ENCODE data around the gene LRMDA. TPM values are rescaled to one million over a fixed set of nuclear protein-coding genes. Genes with fewer than 3 reads are reported as not detected.

Gene LRMDA
- total and polyA plus RNA-seq, 2 of the 4 experiments (the other 2 are of a cell fraction) = 0.07 TPM; not detected in 1

- no peak overlapping the region for H3K9ac ChIP-seq (ENCODE audit: low read depth, low read length)
- H3K9me3 ChIP-seq (ENCODE audit: control insufficient read depth, insufficient read depth, low read length) = no peaks in the 10 kb centered on the region
- BruUV-seq (replicated peaks) = no TSS peak
- H2BK20ac ChIP-seq (ENCODE audit: low read depth, low read length) = peak overlapping the region; percentile 77
- no peak overlapping the region for H3K27ac ChIP-seq (ENCODE audit: insufficient read depth, low read length)
- H3K56ac ChIP-seq (ENCODE audit: extremely low read depth, insufficient read depth, low read length) = no peak overlapping the region
- H2BK120ac ChIP-seq (ENCODE audit: low read depth, low read length) = peak overlapping the region; percentile 89
- in situ Hi-C loops (cut with MboI; ENCODE audit: low sequenced_read_pairs) (no loop called here), dilution Hi-C loops (cut with HindIII; ENCODE audit: low sequenced_read_pairs, unreplicated experiment) (no loop called here), intact Hi-C loops (cut with micrococcal nuclease) (no loop called here)
- peak overlapping the region; percentile 61; the same call in 1 of the 2 replicates for H3K18ac ChIP-seq (ENCODE audit: low read depth, low read length)
- ATAC-seq (ENCODE audit: low read depth) (peak; percentile 80), DNase-seq (peak; percentile 62)
- no peaks in the 10 kb centered on the region for H4K20me1 ChIP-seq (ENCODE audit: insufficient read depth, low read length)
- H3K23ac ChIP-seq (ENCODE audit: low read depth, low read length) = peak overlapping the region; percentile 55; the same call in 1 of the 2 replicates
- peak overlapping the region; percentile 81 for H4K91ac ChIP-seq (ENCODE audit: insufficient read depth, low read depth, low read length)
- peak overlapping the region; percentile 0 for H2BK5ac ChIP-seq (ENCODE audit: low read depth, low read length, poor library complexity, severe bottlenecking)
- peak overlapping the region; percentile 74; the same call in 1 of the 2 replicates for H3K4me2 ChIP-seq (ENCODE audit: low read depth, low read length)
- H3K27me3 ChIP-seq (ENCODE audit: control insufficient read depth, insufficient read depth, low read length) = no peaks in the 10 kb centered on the region
- H4K8ac ChIP-seq (ENCODE audit: low read depth in 2 of 2, low read length in 2 of 2) = peak overlapping the region; percentile 17 to 31; a peak in 3 of 4 replicates
- CTCF ChIA-PET = no interaction called here
- peak overlapping the region; percentile 40; the same call in 1 of the 2 replicates for H4K5ac ChIP-seq (ENCODE audit: low read depth, low read length)
- H3K14ac ChIP-seq (replicated peaks; ENCODE audit: low read depth, low read length) = peak overlapping the region; percentile 47; the same call in 1 of the 2 replicates
- H3K36me3 ChIP-seq (ENCODE audit: control insufficient read depth, insufficient read depth, low read length) = no peaks in the 10 kb centered on the region
- H2AK9ac ChIP-seq (replicated peaks; ENCODE audit: low read depth, low read length, poor library complexity) = no peak overlapping the region
- H3K4me3 ChIP-seq (ENCODE audit: insufficient read depth, low read depth, low read length) = no peak overlapping the region
- H3K9me1 ChIP-seq (ENCODE audit: insufficient read depth, low read length) = no peaks in the 10 kb centered on the region
- POLR2A ChIA-PET (ENCODE audit: unreplicated experiment) = no interaction called here
- H2AK5ac ChIP-seq (ENCODE audit: low read depth, low read length) = 0 out of 2 replicates have a peak overlapping the region, but pooled peaks have one; percentile 80
- TF ChIP-seq FOS (IDR thresholded peaks at IDR 0.05; ENCODE audit: low read depth, low read length) (no peak), SMC3 (IDR thresholded peaks at IDR 0.05; ENCODE audit: low read depth, low read length) (no peak)
- H3K4ac ChIP-seq (ENCODE audit: low read depth, low read length) = peak overlapping the region; percentile 39
- WGBS, 2 experiments (ENCODE audit: extremely low coverage in 2 of 2, insufficient read length in 1 of 2) = 100% methylated on average over 1 of the region's 5 CpGs; no CpG with 5 or more reads in 1 of the 2 experiments
- peaks cover 1% of the 10 kb centered on the region; the same call in 1 of the 2 replicates for H3K4me1 ChIP-seq (ENCODE audit: control insufficient read depth, insufficient read depth, low read length)
- peak overlapping the region; percentile 81; the same call in 1 of the 3 replicates for H2BK15ac ChIP-seq (ENCODE audit: low read depth, low read length)
- H2AFZ ChIP-seq (replicated peaks; ENCODE audit: low read length, poor library complexity) = no peak overlapping the region
- H3K79me1 ChIP-seq (ENCODE audit: low read depth in 1 of 2, low read length in 2 of 2) = no peaks in the 10 kb centered on the region
Observed at GRCh38 chr10:76329891-76330575, 898.6 kb downstream of the LRMDA start.

Data from IMR-90 (cell line).